ENCODE measurements around the gene ADAM22.
"Not testable (repeated sequence)": the region's sequence is repeated elsewhere in the genome, so short reads cannot be mapped to it uniquely, and the experiment has no call there.

- TF ChIP-seq, protein P1, sequence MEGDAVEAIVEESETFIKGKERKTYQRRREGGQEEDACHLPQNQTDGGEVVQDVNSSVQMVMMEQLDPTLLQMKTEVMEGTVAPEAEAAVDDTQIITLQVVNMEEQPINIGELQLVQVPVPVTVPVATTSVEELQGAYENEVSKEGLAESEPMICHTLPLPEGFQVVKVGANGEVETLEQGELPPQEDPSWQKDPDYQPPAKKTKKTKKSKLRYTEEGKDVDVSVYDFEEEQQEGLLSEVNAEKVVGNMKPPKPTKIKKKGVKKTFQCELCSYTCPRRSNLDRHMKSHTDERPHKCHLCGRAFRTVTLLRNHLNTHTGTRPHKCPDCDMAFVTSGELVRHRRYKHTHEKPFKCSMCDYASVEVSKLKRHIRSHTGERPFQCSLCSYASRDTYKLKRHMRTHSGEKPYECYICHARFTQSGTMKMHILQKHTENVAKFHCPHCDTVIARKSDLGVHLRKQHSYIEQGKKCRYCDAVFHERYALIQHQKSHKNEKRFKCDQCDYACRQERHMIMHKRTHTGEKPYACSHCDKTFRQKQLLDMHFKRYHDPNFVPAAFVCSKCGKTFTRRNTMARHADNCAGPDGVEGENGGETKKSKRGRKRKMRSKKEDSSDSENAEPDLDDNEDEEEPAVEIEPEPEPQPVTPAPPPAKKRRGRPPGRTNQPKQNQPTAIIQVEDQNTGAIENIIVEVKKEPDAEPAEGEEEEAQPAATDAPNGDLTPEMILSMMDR (conservative IDR thresholded peaks at IDR 0.05; ENCODE audit: low read depth, low read length): not testable (repeated sequence)
- TF ChIP-seq EZH2 (IDR thresholded peaks at IDR 0.05; ENCODE audit: borderline replicate concordance, low read depth, low read length, poor library complexity, severe bottlenecking): not testable (repeated sequence)
Observed at GRCh38 chr7:88159741-88160140, 225.7 kb downstream of the ADAM22 start.

Measured in A673 (cell line).